ENCODE results near the gene UBE2B. TPM values are rescaled to one million over a fixed set of nuclear protein-coding genes. Genes with fewer than 3 reads are reported as not detected.

The UBE2B gene
- total RNA-seq, 2 experiments from 2014 or later = 83.0 to 87.6 TPM

DNA sequence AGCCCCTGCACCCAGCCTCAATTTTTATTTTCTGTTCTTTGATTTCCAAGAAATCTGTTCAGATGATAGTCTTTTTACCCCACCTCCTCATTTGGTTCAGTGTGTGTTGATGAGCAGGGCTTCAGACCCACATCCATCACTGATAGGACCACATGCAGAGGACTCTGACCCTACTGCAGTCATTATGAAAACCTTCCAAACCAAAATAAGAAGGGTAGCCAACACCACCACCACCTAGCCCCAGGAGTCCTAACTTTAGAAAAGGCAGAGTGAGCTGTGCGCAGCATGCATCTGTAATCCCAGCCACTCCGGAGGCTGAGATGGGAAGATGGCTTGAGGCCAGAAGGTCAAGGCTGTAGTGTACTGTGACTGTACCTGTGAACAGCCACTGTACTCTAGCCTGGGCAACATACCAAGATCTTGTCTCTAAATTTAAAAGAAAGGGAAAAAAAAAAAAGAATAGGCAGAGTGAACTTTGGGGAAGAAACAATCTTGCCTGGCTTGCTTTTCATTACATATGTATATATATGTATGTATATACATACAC lies 27.3 kb downstream of the UBE2B start:
- peaks cover 36% of the 10 kb centered on the region for H3K36me3 Mint-ChIP-seq (ENCODE audit: low read depth)
- H3K4me3 Mint-ChIP-seq = no peak overlapping the region
- DNase-seq (no peak), ATAC-seq (no peak)
- ChIA-PET CTCF (interaction anchor here (1.6 kb wide), 1 partner anchor 12 kb away, joined by 5 read pairs; the partner anchor contains the start of gene CDKN2AIPNL), POLR2A (interaction anchor here (0.6 kb wide), 1 partner anchor 12 kb away, joined by 3 read pairs; no protein-coding TSS in a partner anchor)
- no peaks in the 10 kb centered on the region for H3K4me1 Mint-ChIP-seq (ENCODE audit: low read depth)
- no peaks in the 10 kb centered on the region for H3K27me3 Mint-ChIP-seq (ENCODE audit: low read depth)
- H3K27ac Mint-ChIP-seq = no peak overlapping the region
- no peaks in the 10 kb centered on the region for H3K9me3 Mint-ChIP-seq (ENCODE audit: insufficient read depth)

- no peak for ATAC-seq
- no peaks in the 10 kb centered on the region for H3K27me3 Mint-ChIP-seq (ENCODE audit: low read depth)
- ChIA-PET POLR2A (interaction anchor here (0.7 kb wide), 1 partner anchor 227 kb away, joined by 3 read pairs; no protein-coding TSS in a partner anchor), CTCF (interaction anchor here (0.9 to 1.6 kb wide), 2 partner anchors 24 to 183 kb away, joined by 3 to 5 read pairs; no protein-coding TSS in a partner anchor)
- no peak for DNase-seq
- H3K4me3 Mint-ChIP-seq = no peak overlapping the region
- H3K36me3 Mint-ChIP-seq (ENCODE audit: low read depth) = peaks cover 26% of the 10 kb centered on the region
- H3K27ac Mint-ChIP-seq = no peak overlapping the region
- peaks cover under 1% of the 10 kb centered on the region for H3K4me1 Mint-ChIP-seq (ENCODE audit: low read depth)
- no peaks in the 10 kb centered on the region for H3K9me3 Mint-ChIP-seq (ENCODE audit: insufficient read depth)
Measured at GRCh38 chr5:134403951-134404350, 32.6 kb downstream of the UBE2B start.

GRCh38 chr5:134406390-134406789 lies 35.0 kb downstream of the UBE2B start:
- ChIA-PET CTCF (interaction anchor here (0.7 to 1.7 kb wide), 3 partner anchors 10 to 171 kb away, joined by 3 to 5 read pairs (median 5); no protein-coding TSS in a partner anchor), POLR2A (interaction anchor here (1.0 kb wide), 1 partner anchor 35 kb away, joined by 3 read pairs; the partner anchor contains the start of gene UBE2B)
- Mint-ChIP-seq H3K4me3 (no peak overlapping the region), H3K36me3 (ENCODE audit: low read depth) (peaks cover 20% of the 10 kb centered on the region), H3K27me3 (ENCODE audit: low read depth) (no peaks in the 10 kb centered on the region), H3K4me1 (ENCODE audit: low read depth) (peaks cover 21% of the 10 kb centered on the region), H3K27ac (no peak overlapping the region), H3K9me3 (ENCODE audit: insufficient read depth) (no peaks in the 10 kb centered on the region)
- DNase-seq (no peak), ATAC-seq (no peak)

DNA sequence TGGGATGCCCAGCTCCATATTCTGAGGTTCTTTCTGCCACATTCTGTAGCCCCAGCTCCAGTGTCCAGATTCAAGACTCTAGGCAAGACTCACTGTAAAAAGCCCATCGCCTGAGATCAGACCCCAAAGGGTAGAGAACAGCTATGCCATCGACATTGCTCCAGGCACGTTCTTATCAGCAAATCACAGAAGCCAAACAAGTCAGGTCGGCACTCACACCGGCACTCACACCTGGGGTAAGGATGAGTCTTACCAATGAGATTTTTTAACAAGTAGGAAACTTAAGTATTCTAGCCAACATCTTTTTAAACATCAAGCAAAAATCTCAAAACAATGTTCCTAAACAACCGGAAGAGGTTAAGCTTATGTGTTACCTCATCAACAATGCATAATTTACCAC lies 38.0 kb downstream of the UBE2B start:
- H3K27ac Mint-ChIP-seq = no peak overlapping the region
- H3K9me3 Mint-ChIP-seq (ENCODE audit: insufficient read depth) = no peaks in the 10 kb centered on the region
- CTCF ChIA-PET = interaction anchor here (0.9 to 7.8 kb wide), 5 partner anchors 29 to 178 kb away, joined by 4 to 45 read pairs (median 4); no protein-coding TSS in a partner anchor
- DNase-seq = no peak
- H3K4me1 Mint-ChIP-seq (ENCODE audit: low read depth) = peaks cover 36% of the 10 kb centered on the region
- H3K4me3 Mint-ChIP-seq = no peak overlapping the region
- H3K27me3 Mint-ChIP-seq (ENCODE audit: low read depth) = no peaks in the 10 kb centered on the region
- POLR2A ChIA-PET = interaction anchor here (0.8 to 4.4 kb wide), 3 partner anchors 38 to 117 kb away, joined by 3 to 26 read pairs (median 5); partner anchors contain the start of gene UBE2B
- H3K36me3 Mint-ChIP-seq (ENCODE audit: low read depth) = peaks cover 16% of the 10 kb centered on the region
- ATAC-seq = no peak

DNA sequence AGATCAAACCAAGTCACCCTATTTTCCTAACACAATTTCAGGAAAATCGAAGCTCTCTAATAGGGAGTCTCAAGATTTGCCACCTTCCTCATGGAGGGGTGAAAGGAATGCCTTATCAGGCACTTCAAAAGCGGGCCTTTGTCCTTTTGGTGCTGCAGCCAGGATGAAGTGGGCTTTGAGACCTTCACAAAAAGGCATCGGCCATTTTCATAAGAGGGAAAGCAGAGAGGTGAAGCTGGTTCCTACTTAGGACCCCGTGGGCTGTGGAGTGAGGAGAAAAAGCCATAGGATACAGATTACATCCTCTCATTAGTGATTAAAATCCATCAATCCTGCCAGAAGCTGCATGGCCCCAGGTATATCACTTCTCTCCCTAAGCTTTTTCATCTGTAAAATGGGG lies 39.5 kb downstream of the UBE2B start:
- no peak for ATAC-seq
- Mint-ChIP-seq H3K4me1 (ENCODE audit: low read depth) (peaks cover 36% of the 10 kb centered on the region), H3K36me3 (ENCODE audit: low read depth) (peaks cover 16% of the 10 kb centered on the region), H3K4me3 (peak overlapping the region; percentile 96), H3K27me3 (ENCODE audit: low read depth) (no peaks in the 10 kb centered on the region), H3K9me3 (ENCODE audit: insufficient read depth) (no peaks in the 10 kb centered on the region), H3K27ac (peak overlapping the region; percentile 87)
- no peak for DNase-seq
- ChIA-PET CTCF (interaction anchor here (1.0 to 7.8 kb wide), 29 partner anchors 13 to 494 kb away, joined by 3 to 45 read pairs (median 5); partner anchors contain the start of genes PCBD2 and UBE2B), POLR2A (interaction anchor here (1.0 to 4.4 kb wide), 16 partner anchors 12 to 234 kb away, joined by 3 to 29 read pairs (median 5); partner anchors contain the start of genes JADE2, PPP2CA and UBE2B)

DNA sequence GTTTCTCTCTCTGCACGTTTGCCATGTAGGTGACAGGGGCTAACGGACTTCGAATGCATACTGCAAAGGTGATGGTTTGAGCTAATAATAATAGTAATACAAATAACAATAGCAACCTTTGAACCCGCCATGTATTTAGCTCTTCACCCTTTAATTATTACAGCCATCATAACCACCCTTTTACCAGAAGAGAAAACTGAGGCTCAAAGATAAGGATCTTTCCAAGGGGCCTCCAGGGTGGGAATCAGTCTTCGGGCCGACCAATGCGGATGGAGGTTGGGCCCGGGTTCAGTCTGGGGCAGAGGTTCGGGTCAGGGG lies 39.8 kb downstream of the UBE2B start:
- Mint-ChIP-seq H3K27me3 (ENCODE audit: low read depth) (no peaks in the 10 kb centered on the region), H3K36me3 (ENCODE audit: low read depth) (peaks cover 14% of the 10 kb centered on the region), H3K4me1 (ENCODE audit: low read depth) (peaks cover 36% of the 10 kb centered on the region), H3K9me3 (ENCODE audit: insufficient read depth) (no peaks in the 10 kb centered on the region), H3K4me3 (peak overlapping the region; percentile 96), H3K27ac (peak overlapping the region; percentile 87)
- no peak for DNase-seq
- ChIA-PET POLR2A (interaction anchor here (0.5 to 4.4 kb wide), 20 partner anchors 13 to 344 kb away, joined by 3 to 29 read pairs (median 5); partner anchors contain the start of genes JADE2, PPP2CA and UBE2B), CTCF (interaction anchor here (0.8 to 7.8 kb wide), 32 partner anchors 13 to 494 kb away, joined by 3 to 45 read pairs (median 4); partner anchors contain the start of genes PCBD2 and UBE2B)
- no peak for ATAC-seq

- H3K27me3 Mint-ChIP-seq (ENCODE audit: low read depth) = no peaks in the 10 kb centered on the region
- peaks cover 36% of the 10 kb centered on the region for H3K4me1 Mint-ChIP-seq (ENCODE audit: low read depth)
- H3K27ac Mint-ChIP-seq = peak within 1 kb of the TSS; percentile 87
- peaks cover 11% of the 10 kb centered on the region for H3K36me3 Mint-ChIP-seq (ENCODE audit: low read depth)
- ChIA-PET POLR2A (interaction anchor here (0.5 to 4.4 kb wide), 19 partner anchors 25 to 345 kb away, joined by 3 to 29 read pairs (median 5); partner anchors contain the start of genes JADE2, PPP2CA and UBE2B), CTCF (interaction anchor here (0.8 to 7.8 kb wide), 34 partner anchors 14 to 493 kb away, joined by 3 to 45 read pairs (median 5); partner anchors contain the start of genes PCBD2 and UBE2B)
- ATAC-seq = peak; percentile 100
- H3K4me3 Mint-ChIP-seq = peak within 1 kb of the TSS; percentile 96
- no peaks in the 10 kb centered on the region for H3K9me3 Mint-ChIP-seq (ENCODE audit: insufficient read depth)
- peak; percentile 92 for DNase-seq
Measured at GRCh38 chr5:134411546-134412266, 40.3 kb downstream of the UBE2B start, which contains the start of gene CDKN2AIPNL. CDKN2AIPNL (minus strand) TSS chr5:134411881; CDS start chr5:134411854, 27 bp downstream.

GRCh38 chr5:134413046-134413445 lies 41.7 kb downstream of the UBE2B start:
- H3K4me1 Mint-ChIP-seq (ENCODE audit: low read depth) = peaks cover 36% of the 10 kb centered on the region
- peak overlapping the region; percentile 8 for H3K4me3 Mint-ChIP-seq
- no peak for ATAC-seq
- no peak overlapping the region for H3K27ac Mint-ChIP-seq
- CTCF ChIA-PET = interaction anchor here (0.6 to 7.8 kb wide), 7 partner anchors 15 to 174 kb away, joined by 3 to 45 read pairs (median 3); no protein-coding TSS in a partner anchor
- H3K27me3 Mint-ChIP-seq (ENCODE audit: low read depth) = no peaks in the 10 kb centered on the region
- POLR2A ChIA-PET = interaction anchor here (0.7 to 1.5 kb wide), 3 partner anchors 112 to 187 kb away, joined by 3 read pairs; partner anchors contain the start of genes JADE2 and PPP2CA
- no peak for DNase-seq
- peaks cover 9% of the 10 kb centered on the region for H3K36me3 Mint-ChIP-seq (ENCODE audit: low read depth)
- no peaks in the 10 kb centered on the region for H3K9me3 Mint-ChIP-seq (ENCODE audit: insufficient read depth)

DNA sequence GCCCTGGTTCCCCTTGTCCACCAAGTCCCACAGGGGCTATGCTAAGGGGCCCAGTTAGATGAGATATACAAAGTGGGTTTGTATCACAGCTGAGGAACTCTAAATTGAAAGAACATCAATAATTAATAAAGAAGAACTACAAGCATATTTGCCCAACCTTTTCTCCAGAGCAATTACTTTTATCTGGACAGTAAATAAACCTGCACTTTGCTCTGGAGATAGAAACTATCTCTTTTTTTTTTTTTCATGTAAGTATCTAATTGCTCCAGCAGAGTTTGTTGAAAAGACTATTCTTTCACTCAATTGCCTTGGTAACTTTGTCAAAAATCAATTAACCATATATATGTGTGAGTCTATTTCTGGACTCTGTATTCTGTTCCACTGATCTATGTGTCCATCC lies 46.3 kb downstream of the UBE2B start:
- POLR2A ChIA-PET = interaction anchor here (1.1 kb wide), 1 partner anchor 8 kb away, joined by 3 read pairs; no protein-coding TSS in a partner anchor
- Mint-ChIP-seq H3K4me3 (no peak overlapping the region), H3K27ac (no peak overlapping the region), H3K27me3 (ENCODE audit: low read depth) (no peaks in the 10 kb centered on the region), H3K36me3 (ENCODE audit: low read depth) (no peaks in the 10 kb centered on the region), H3K4me1 (ENCODE audit: low read depth) (peaks cover 6% of the 10 kb centered on the region), H3K9me3 (ENCODE audit: insufficient read depth) (no peaks in the 10 kb centered on the region)
- ATAC-seq (no peak), DNase-seq (no peak)
- CTCF ChIA-PET = interaction anchor here (2.0 kb wide), 1 partner anchor 161 kb away, joined by 4 read pairs; no protein-coding TSS in a partner anchor

DNA sequence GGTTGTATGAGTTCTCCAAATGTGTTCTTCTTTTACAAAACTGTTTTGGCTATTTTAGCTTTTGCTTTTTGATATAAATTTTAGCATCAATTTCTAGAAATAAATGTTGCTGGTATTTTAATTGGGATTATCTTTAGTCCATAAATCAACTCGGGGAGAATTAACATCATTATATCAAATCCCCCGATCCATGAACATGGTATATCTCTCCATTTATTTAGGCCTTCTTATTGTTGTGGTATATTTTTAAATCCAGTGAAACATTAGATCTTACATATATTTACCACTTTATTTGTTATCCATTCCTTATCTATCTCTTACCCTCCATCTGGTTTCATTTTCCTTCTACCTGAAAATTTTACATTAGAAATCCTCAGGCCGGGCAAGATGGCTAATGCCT lies 47.6 kb downstream of the UBE2B start:
- CTCF ChIA-PET = interaction anchor here (0.9 to 1.2 kb wide), 2 partner anchors 9 to 109 kb away, joined by 3 read pairs; no protein-coding TSS in a partner anchor
- ATAC-seq = no peak
- Mint-ChIP-seq H3K27ac (no peak overlapping the region), H3K36me3 (ENCODE audit: low read depth) (no peaks in the 10 kb centered on the region), H3K4me3 (no peak overlapping the region), H3K9me3 (ENCODE audit: insufficient read depth) (no peaks in the 10 kb centered on the region), H3K27me3 (ENCODE audit: low read depth) (no peaks in the 10 kb centered on the region), H3K4me1 (ENCODE audit: low read depth) (no peaks in the 10 kb centered on the region)
- no peak for DNase-seq
- POLR2A ChIA-PET = no interaction called here

- Mint-ChIP-seq H3K27me3 (ENCODE audit: low read depth) (peaks cover 4% of the 10 kb centered on the region), H3K9me3 (ENCODE audit: insufficient read depth) (no peaks in the 10 kb centered on the region), H3K4me3 (no peak overlapping the region), H3K36me3 (ENCODE audit: low read depth) (no peaks in the 10 kb centered on the region), H3K4me1 (ENCODE audit: low read depth) (no peaks in the 10 kb centered on the region), H3K27ac (no peak overlapping the region)
- ATAC-seq (no peak), DNase-seq (no peak)
- POLR2A ChIA-PET = no interaction called here
- CTCF ChIA-PET = no interaction called here
Measured at GRCh38 chr5:134420343-134420742, 49.0 kb downstream of the UBE2B start.

Measured in activated CD8-positive, alpha-beta T cell treated with anti-CD3 and anti-CD28 coated beads, Interleukin-2, amount 10 ng/mL, durations not matched to agents 7 days and 5 days (primary cell).